Measurements from ENCODE around the gene CFAP221.

CFAP221 gene

GRCh38 chr2:119700866-119701265, 156.6 kb downstream of the CFAP221 start:
- H3K9ac ChIP-seq (ENCODE audit: low read length) = no peak overlapping the region
- no peaks in the 10 kb centered on the region for H4K20me1 ChIP-seq (ENCODE audit: low read depth, low read length)
- H3K4me3 ChIP-seq (ENCODE audit: insufficient read depth, low read length, poor library complexity, severe bottlenecking) = no peak overlapping the region
- TF ChIP-seq CTCF (IDR thresholded peaks at IDR 0.05; ENCODE audit: insufficient read depth, low read length, poor library complexity, severe bottlenecking) (no peak), EZH2phosphoT487 (conservative IDR thresholded peaks at IDR 0.05; ENCODE audit: low read length) (no peak)
- no peaks in the 10 kb centered on the region for H3K36me3 ChIP-seq (ENCODE audit: low read length)
- no peak overlapping the region for H3K27ac ChIP-seq (ENCODE audit: low read depth, low read length)
- H3F3A ChIP-seq (ENCODE audit: insufficient read depth) = no peaks in the 10 kb centered on the region
- H3K4me2 ChIP-seq (ENCODE audit: low read depth, low read length, poor library complexity, severe bottlenecking) = no peak overlapping the region
- H2AFZ ChIP-seq (ENCODE audit: low read depth, low read length, severe bottlenecking) = no peak overlapping the region
- H3K79me2 ChIP-seq (ENCODE audit: insufficient read depth, low read length) = no peaks in the 10 kb centered on the region
- H3K27me3 ChIP-seq (ENCODE audit: low read length) = no peaks in the 10 kb centered on the region
- H3K9me3 ChIP-seq (ENCODE audit: insufficient read depth, low read length) = no peaks in the 10 kb centered on the region
- H3K9me2 ChIP-seq (replicated peaks; ENCODE audit: insufficient read depth, low read length) = no peaks in the 10 kb centered on the region

GRCh38 chr2:119701352-119701751, 157.1 kb downstream of the CFAP221 start:
- TF ChIP-seq EZH2phosphoT487 (conservative IDR thresholded peaks at IDR 0.05; ENCODE audit: low read length) = no peak
- no peak for TF ChIP-seq CTCF (IDR thresholded peaks at IDR 0.05; ENCODE audit: insufficient read depth, low read length, poor library complexity, severe bottlenecking)
- H3K27me3 ChIP-seq (ENCODE audit: low read length) = no peaks in the 10 kb centered on the region
- no peaks in the 10 kb centered on the region for H3K36me3 ChIP-seq (ENCODE audit: low read length)
- H3K4me3 ChIP-seq (ENCODE audit: insufficient read depth, low read length, poor library complexity, severe bottlenecking) = no peak overlapping the region
- H3F3A ChIP-seq (ENCODE audit: insufficient read depth) = no peaks in the 10 kb centered on the region
- no peak overlapping the region for H3K4me2 ChIP-seq (ENCODE audit: low read depth, low read length, poor library complexity, severe bottlenecking)
- no peak overlapping the region for H3K27ac ChIP-seq (ENCODE audit: low read depth, low read length)
- no peaks in the 10 kb centered on the region for H4K20me1 ChIP-seq (ENCODE audit: low read depth, low read length)
- H2AFZ ChIP-seq (ENCODE audit: low read depth, low read length, severe bottlenecking) = no peak overlapping the region
- no peaks in the 10 kb centered on the region for H3K9me2 ChIP-seq (replicated peaks; ENCODE audit: insufficient read depth, low read length)
- no peak overlapping the region for H3K9ac ChIP-seq (ENCODE audit: low read length)
- no peaks in the 10 kb centered on the region for H3K9me3 ChIP-seq (ENCODE audit: insufficient read depth, low read length)
- no peaks in the 10 kb centered on the region for H3K79me2 ChIP-seq (ENCODE audit: insufficient read depth, low read length)

GRCh38 chr2:119702203-119702917, 158.1 kb downstream of the CFAP221 start:
- Histone ChIP-seq H3K27ac (ENCODE audit: low read depth, low read length) (no peak overlapping the region), H2AFZ (ENCODE audit: low read depth, low read length, severe bottlenecking) (no peak overlapping the region), H4K20me1 (ENCODE audit: low read depth, low read length) (no peaks in the 10 kb centered on the region), H3K9me2 (replicated peaks; ENCODE audit: insufficient read depth, low read length) (no peaks in the 10 kb centered on the region), H3K36me3 (ENCODE audit: low read length) (no peaks in the 10 kb centered on the region), H3K9ac (ENCODE audit: low read length) (no peak overlapping the region), H3F3A (ENCODE audit: insufficient read depth) (no peaks in the 10 kb centered on the region), H3K9me3 (ENCODE audit: insufficient read depth, low read length) (no peaks in the 10 kb centered on the region), H3K4me3 (ENCODE audit: insufficient read depth, low read length, poor library complexity, severe bottlenecking) (no peak overlapping the region), H3K27me3 (ENCODE audit: low read length) (no peaks in the 10 kb centered on the region), H3K79me2 (ENCODE audit: insufficient read depth, low read length) (no peaks in the 10 kb centered on the region), H3K4me2 (ENCODE audit: low read depth, low read length, poor library complexity, severe bottlenecking) (no peak overlapping the region)
- TF ChIP-seq CTCF (IDR thresholded peaks at IDR 0.05; ENCODE audit: insufficient read depth, low read length, poor library complexity, severe bottlenecking) = no peak
- TF ChIP-seq EZH2phosphoT487 (conservative IDR thresholded peaks at IDR 0.05; ENCODE audit: low read length) = no peak

Data from SU-DHL-6 (cell line).